ENCODE data around the gene FAM131C. TPM values are rescaled to one million over a fixed set of nuclear protein-coding genes. Genes with fewer than 3 reads are reported as not detected.

The FAM131C gene
- total RNA-seq, 1 experiment from 2014 or later: 7.4 TPM

DNA sequence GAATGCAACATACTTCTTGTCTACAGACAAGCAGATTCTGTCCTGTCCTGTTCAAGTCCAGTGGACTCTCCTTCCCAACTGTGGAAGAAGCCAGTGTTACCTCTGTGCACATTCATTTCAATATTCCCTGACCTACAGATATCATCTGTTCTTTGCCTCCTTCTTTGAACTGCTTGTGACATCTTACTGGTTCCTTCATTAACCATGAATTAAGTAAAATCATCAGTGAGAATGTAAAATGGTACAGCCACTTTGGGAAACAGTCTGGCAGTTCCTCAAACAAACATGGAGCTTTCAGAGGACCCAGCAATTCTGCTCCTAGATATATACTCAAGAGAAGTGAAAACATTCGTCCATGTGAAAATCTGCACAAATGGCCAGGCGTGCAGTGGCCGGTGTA lies 62.6 kb downstream of the FAM131C start:
- H2AFZ ChIP-seq: no peak overlapping the region
- BruUV-seq (replicated peaks): no TSS peak
- no peak for DNase-seq
- intact Hi-C loops (cut with micrococcal nuclease; ENCODE audit: unreplicated experiment): loop anchor here (5.0 kb wide), 1 partner anchor 356 kb away; the partner anchor contains the start of gene SZRD1
- H3F3A ChIP-seq (ENCODE audit: insufficient read depth, low read depth): peaks cover 10% of the 10 kb centered on the region; the same call in 1 of the 2 replicates
- ChIA-PET CTCF (no interaction called here), POLR2A (ENCODE audit: unreplicated experiment) (no interaction called here)
- no peak overlapping the region for H3K4me2 ChIP-seq
- H3K4me3 ChIP-seq: no peak overlapping the region
- H3K4me1 ChIP-seq (replicated peaks; ENCODE audit: insufficient read depth): peaks cover 5% of the 10 kb centered on the region; the same call in 1 of the 2 replicates
- TF ChIP-seq, protein P1, sequence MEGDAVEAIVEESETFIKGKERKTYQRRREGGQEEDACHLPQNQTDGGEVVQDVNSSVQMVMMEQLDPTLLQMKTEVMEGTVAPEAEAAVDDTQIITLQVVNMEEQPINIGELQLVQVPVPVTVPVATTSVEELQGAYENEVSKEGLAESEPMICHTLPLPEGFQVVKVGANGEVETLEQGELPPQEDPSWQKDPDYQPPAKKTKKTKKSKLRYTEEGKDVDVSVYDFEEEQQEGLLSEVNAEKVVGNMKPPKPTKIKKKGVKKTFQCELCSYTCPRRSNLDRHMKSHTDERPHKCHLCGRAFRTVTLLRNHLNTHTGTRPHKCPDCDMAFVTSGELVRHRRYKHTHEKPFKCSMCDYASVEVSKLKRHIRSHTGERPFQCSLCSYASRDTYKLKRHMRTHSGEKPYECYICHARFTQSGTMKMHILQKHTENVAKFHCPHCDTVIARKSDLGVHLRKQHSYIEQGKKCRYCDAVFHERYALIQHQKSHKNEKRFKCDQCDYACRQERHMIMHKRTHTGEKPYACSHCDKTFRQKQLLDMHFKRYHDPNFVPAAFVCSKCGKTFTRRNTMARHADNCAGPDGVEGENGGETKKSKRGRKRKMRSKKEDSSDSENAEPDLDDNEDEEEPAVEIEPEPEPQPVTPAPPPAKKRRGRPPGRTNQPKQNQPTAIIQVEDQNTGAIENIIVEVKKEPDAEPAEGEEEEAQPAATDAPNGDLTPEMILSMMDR (conservative IDR thresholded peaks at IDR 0.05): no peak
- no peak for TF ChIP-seq EZH2 (IDR thresholded peaks at IDR 0.05; ENCODE audit: low read depth)
- H3K27ac ChIP-seq: no peak overlapping the region
- no peaks in the 10 kb centered on the region for H3K9me3 ChIP-seq (ENCODE audit: insufficient read depth, low read depth)
- H3K36me3 ChIP-seq (ENCODE audit: low read depth): no peaks in the 10 kb centered on the region
- H3K9me2 ChIP-seq (ENCODE audit: insufficient read depth): no peaks in the 10 kb centered on the region
- H3K27me3 ChIP-seq (ENCODE audit: insufficient read depth, low read depth): no peaks in the 10 kb centered on the region
- no peaks in the 10 kb centered on the region for H3K79me2 ChIP-seq (ENCODE audit: low read depth)
- no peaks in the 10 kb centered on the region for H4K20me1 ChIP-seq (ENCODE audit: insufficient read depth)

DNA sequence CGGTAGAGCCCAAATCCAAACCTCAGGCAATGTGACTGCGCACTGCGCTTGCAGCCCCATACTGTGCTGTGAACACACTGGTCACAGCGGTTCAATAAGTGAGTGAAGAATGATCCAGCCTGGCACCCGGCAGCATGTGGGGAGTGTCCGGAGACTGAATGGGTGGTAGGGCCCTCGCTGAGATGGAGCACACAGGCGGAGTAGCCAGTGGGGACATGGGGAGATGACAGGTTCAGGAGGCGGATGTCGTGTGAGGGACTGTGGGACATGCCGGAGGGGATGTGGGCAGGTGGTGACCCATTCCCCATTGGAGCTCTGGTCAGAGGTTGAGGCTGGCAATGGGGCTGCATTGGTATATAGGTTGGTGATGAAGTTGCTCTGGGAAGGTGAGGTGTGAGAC lies 63.8 kb downstream of the FAM131C start:
- no peak for DNase-seq
- Histone ChIP-seq H3K79me2 (ENCODE audit: low read depth) (no peaks in the 10 kb centered on the region), H3K4me2 (no peak overlapping the region), H3K9me2 (ENCODE audit: insufficient read depth) (no peaks in the 10 kb centered on the region), H3K27ac (no peak overlapping the region), H3K36me3 (ENCODE audit: low read depth) (no peaks in the 10 kb centered on the region), H3F3A (ENCODE audit: insufficient read depth, low read depth) (peaks cover 10% of the 10 kb centered on the region; the same call in 1 of the 2 replicates), H3K9me3 (ENCODE audit: insufficient read depth, low read depth) (no peaks in the 10 kb centered on the region), H3K4me1 (replicated peaks; ENCODE audit: insufficient read depth) (peaks cover 5% of the 10 kb centered on the region; the same call in 1 of the 2 replicates), H2AFZ (no peak overlapping the region), H3K27me3 (ENCODE audit: insufficient read depth, low read depth) (no peaks in the 10 kb centered on the region), H4K20me1 (ENCODE audit: insufficient read depth) (no peaks in the 10 kb centered on the region), H3K4me3 (no peak overlapping the region)
- intact Hi-C loops (cut with micrococcal nuclease; ENCODE audit: unreplicated experiment): loop anchor here (1.0 to 5.0 kb wide), 6 partner anchors 23 to 358 kb away; partner anchors contain the start of genes FAM131C and SZRD1
- TF ChIP-seq, protein P1 (conservative IDR thresholded peaks at IDR 0.05): no peak
- TF ChIP-seq EZH2 (IDR thresholded peaks at IDR 0.05; ENCODE audit: low read depth): no peak
- BruUV-seq (replicated peaks): no TSS peak
- ChIA-PET POLR2A (ENCODE audit: unreplicated experiment) (no interaction called here), CTCF (interaction anchor here (0.8 to 1.0 kb wide), 2 partner anchors 46 to 353 kb away, joined by 4 to 5 read pairs; no protein-coding TSS in a partner anchor)

DNA sequence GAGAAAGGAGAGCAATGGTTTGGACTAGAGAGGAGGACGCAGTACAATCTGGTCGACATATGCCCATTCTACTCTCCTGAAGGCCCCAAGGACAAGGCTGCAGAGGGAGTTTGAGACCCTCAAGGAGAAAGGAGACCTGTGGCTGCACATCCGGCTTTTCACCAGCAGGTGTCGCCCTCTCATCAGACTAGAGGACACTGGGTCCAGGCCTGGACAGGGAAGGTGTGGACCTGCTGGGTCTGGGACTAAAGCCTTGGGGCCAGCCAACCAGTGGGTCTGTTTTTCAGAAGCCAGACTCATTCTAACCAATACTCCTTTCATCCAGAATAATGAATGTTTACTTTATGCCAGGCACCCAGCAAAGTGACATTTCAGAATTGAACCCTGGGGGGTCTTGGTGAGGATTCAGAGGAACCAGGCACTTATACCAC lies 64.4 kb downstream of the FAM131C start:
- POLR2A ChIA-PET (ENCODE audit: unreplicated experiment): no interaction called here
- CTCF ChIA-PET: interaction anchor here (0.8 to 1.0 kb wide), 2 partner anchors 47 to 354 kb away, joined by 4 to 5 read pairs; no protein-coding TSS in a partner anchor
- BruUV-seq (replicated peaks): no TSS peak

More for the DNA sequence above, 64.4 kb downstream of the FAM131C start:
- Histone ChIP-seq H3K36me3 (ENCODE audit: low read depth) (no peaks in the 10 kb centered on the region), H3F3A (ENCODE audit: insufficient read depth, low read depth) (peaks cover 7% of the 10 kb centered on the region; the same call in 1 of the 2 replicates), H2AFZ (no peak overlapping the region), H3K9me2 (ENCODE audit: insufficient read depth) (no peaks in the 10 kb centered on the region), H3K27me3 (ENCODE audit: insufficient read depth, low read depth) (no peaks in the 10 kb centered on the region), H3K4me1 (replicated peaks; ENCODE audit: insufficient read depth) (peaks cover 5% of the 10 kb centered on the region; the same call in 1 of the 2 replicates), H3K9me3 (ENCODE audit: insufficient read depth, low read depth) (no peaks in the 10 kb centered on the region), H4K20me1 (ENCODE audit: insufficient read depth) (no peaks in the 10 kb centered on the region), H3K79me2 (ENCODE audit: low read depth) (no peaks in the 10 kb centered on the region), H3K4me2 (no peak overlapping the region), H3K4me3 (no peak overlapping the region), H3K27ac (no peak overlapping the region)
- intact Hi-C loops (cut with micrococcal nuclease; ENCODE audit: unreplicated experiment): loop anchor here (1.0 to 5.0 kb wide), 5 partner anchors 23 to 233 kb away; partner anchors contain the start of gene FAM131C
- TF ChIP-seq, protein P1 (conservative IDR thresholded peaks at IDR 0.05): peak; percentile 94
- no peak for TF ChIP-seq EZH2 (IDR thresholded peaks at IDR 0.05; ENCODE audit: low read depth)
- DNase-seq: peak; percentile 43 to 69

Other genes starting within 250 kb of the FAM131C start
- 44.9 and 46.8 TPM in 2 replicates for gene SPEN, start 225.9 kb downstream of the FAM131C start, total RNA-seq (2021)
- gene ZBTB17, start 97.5 kb downstream of the FAM131C start, total RNA-seq (2021): 17.4 and 24.2 TPM in 2 replicates
- not detected in 2 replicates for gene SRARP, start 69.4 kb downstream of the FAM131C start, total RNA-seq (2021)
- gene HSPB7, start 55.6 kb downstream of the FAM131C start, total RNA-seq (2021): not detected in 2 replicates
- 1.0 and 1.1 TPM in 2 replicates for gene CLCNKA, start 51.6 kb downstream of the FAM131C start, total RNA-seq (2021)
- 1.1 and 1.9 TPM in 2 replicates for gene CLCNKB, start 29.9 kb downstream of the FAM131C start, total RNA-seq (2021)
- gene EPHA2, start 82.4 kb upstream of the FAM131C start, total RNA-seq (2021): 48.3 and 65.8 TPM in 2 replicates
- 38.5 and 44.3 TPM in 2 replicates for gene ARHGEF19, start 139.0 kb upstream of the FAM131C start, total RNA-seq (2021)
- gene CPLANE2, start 163.5 kb upstream of the FAM131C start, total RNA-seq (2021): 4.5 and 6.1 TPM in 2 replicates